Activated CD8-positive, alpha-beta T cell treated with anti-CD3 and anti-CD28 coated beads, Interleukin-2, amount 10 ng/mL, durations not matched to agents 7 days and 5 days (primary cell): Measurements from ENCODE around the gene IFFO2. TPM values are rescaled to one million over a fixed set of nuclear protein-coding genes. Genes with fewer than 3 reads are reported as not detected.
A peak's percentile ranks its signal among the peaks of the same experiment; 100 is the strongest.

Source experiments
- ATAC-seq: fragments of 150-1000 bp; cut with Tn5 transposase; one replicate; pipeline ENCODE4 v1.10.0; 2021; ENCODE audit warnings: moderate library complexity
- CTCF ChIA-PET: fragments of 350-600 bp; sonication (Branson Sonifier 250); formaldehyde crosslinking; loops from one replicate; lab custom pipeline; 2021; ENCODE audit warnings: antibody characterized with exemption; lab: Charles Lee
- POLR2A ChIA-PET: fragments of 350-600 bp; sonication (Branson Sonifier 250); formaldehyde crosslinking; loops from one replicate; lab custom pipeline; 2021; ENCODE audit warnings: antibody characterized with exemption; lab: Charles Lee
- DNase-seq: peaks from one replicate; pipeline ENCODE4 v3.0.0-alpha.2; 2020
- H3K27ac Mint-ChIP-seq: one replicate; pipeline ENCODE4 v1.8.0; 2021; ENCODE audit warnings: mild to moderate bottlenecking, mixed read lengths
- H3K27me3 Mint-ChIP-seq: one replicate; pipeline ENCODE4 v1.8.0; 2021; ENCODE audit warnings: low read depth, mixed read lengths
- H3K36me3 Mint-ChIP-seq: one replicate; pipeline ENCODE4 v1.8.0; 2021; ENCODE audit warnings: low read depth, mixed read lengths
- H3K4me1 Mint-ChIP-seq: one replicate; pipeline ENCODE4 v1.8.0; 2021; ENCODE audit warnings: low read depth, mixed read lengths
- H3K4me3 Mint-ChIP-seq: one replicate; pipeline ENCODE4 v1.8.0; 2021; ENCODE audit warnings: mild to moderate bottlenecking, mixed read lengths
- H3K9me3 Mint-ChIP-seq: one replicate; pipeline ENCODE4 v1.8.0; 2022; ENCODE audit warnings: mixed read lengths; ENCODE audit not compliant: insufficient read depth
- total RNA-seq, 2 experiments: library from RNA; stranded (reverse); gene quantifications; one replicate each; pipeline ENCODE4 v1.2.3, GENCODE V29; 2021

IFFO2 gene
- total RNA-seq, 2 experiments from 2014 or later = 7.2 to 8.2 TPM

DNA sequence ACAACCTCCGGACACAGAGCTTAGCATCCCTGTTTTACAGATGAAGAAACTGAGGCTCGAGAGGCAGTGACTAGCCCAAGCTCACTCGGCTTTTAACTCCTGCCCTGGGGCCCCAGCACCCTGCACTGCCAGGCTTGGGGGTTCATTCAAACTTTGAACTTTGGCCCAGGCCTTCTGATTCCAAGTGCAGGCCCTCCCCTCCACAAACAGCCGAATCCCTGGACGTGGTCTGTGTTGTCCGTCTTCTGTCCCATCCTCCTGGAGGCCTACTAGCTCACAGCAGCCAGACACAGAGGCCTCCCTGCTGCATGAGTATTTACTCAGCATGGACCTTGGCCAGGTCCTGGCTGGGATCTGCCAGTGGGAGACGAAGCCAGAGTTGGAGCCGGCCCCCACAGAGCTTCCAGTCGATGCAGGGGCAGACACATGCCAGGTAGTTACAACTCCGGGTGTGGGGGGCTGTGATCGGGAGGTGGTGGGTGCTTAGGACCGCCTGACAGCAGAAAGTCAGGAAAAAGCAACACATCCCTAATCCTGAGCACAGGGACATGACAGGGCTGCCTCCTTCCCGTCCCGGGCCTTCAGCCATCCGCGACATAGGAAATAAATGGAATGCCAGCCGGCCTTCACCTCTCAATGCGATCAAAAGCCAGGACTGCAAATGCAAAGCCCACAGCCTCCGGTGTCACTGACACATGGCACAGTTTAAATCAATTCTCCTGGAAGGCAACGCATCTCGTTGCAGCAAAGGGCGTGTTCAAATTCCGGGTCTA, 7.4 kb downstream of the IFFO2 start:
- no peaks in the 10 kb centered on the region for H3K36me3 Mint-ChIP-seq
- peaks cover 81% of the 10 kb centered on the region for H3K4me1 Mint-ChIP-seq
- POLR2A ChIA-PET = interaction anchor here (0.9 to 7.2 kb wide), 3 partner anchors 21 to 68 kb away, joined by 3 to 118 read pairs (median 9); no protein-coding TSS in a partner anchor
- H3K9me3 Mint-ChIP-seq = no peaks in the 10 kb centered on the region
- peak overlapping the region; percentile 71 for H3K4me3 Mint-ChIP-seq
- H3K27ac Mint-ChIP-seq = peak overlapping the region; percentile 94
- H3K27me3 Mint-ChIP-seq = peaks cover 9% of the 10 kb centered on the region
- DNase-seq (no peak), ATAC-seq (no peak)
- CTCF ChIA-PET = interaction anchor here (0.6 to 10.1 kb wide), 4 partner anchors 22 to 103 kb away, joined by 3 to 116 read pairs (median 50); no protein-coding TSS in a partner anchor

DNA sequence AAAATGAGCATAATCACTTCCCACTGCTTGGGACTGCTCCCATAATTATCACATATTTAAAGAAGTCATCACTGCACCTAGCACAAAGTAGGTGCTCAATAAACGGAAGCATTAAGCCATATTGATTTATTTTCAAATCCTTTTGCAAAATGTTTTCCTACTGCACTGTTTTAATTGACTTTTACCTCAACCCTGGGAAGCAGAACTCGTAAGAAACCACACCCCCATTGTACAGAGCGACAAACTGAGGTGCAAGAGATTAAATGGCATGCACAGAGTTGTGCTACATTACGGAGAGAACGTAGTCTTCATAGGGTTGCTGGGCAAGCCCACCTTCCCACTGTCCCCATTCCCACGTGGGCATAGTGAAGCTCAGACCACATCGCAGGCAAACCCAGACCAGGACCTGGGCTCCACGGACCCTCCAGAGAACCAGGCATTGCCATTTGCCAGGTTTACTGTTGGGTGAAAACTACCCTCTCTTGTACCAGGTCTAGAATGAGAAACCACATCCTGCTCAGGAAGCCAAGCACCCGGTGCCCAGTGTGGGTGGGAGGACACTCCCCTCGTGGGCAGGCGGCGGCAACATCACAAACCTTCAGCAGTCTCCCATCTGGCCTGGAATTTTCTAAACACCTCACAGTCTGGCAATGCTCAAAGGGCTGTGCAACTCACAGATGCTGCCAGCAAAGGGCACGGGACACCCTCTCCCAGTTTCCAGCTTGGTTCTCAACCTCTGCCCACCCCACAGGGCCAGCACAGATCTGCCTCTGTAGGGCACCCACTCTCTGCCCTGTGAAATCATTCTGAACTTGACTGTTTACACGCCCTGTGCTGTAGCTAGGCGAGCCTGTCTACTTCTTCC, 8.2 kb downstream of the IFFO2 start:
- Mint-ChIP-seq H3K27ac (peak overlapping the region; percentile 58), H3K4me3 (peak overlapping the region; percentile 2), H3K27me3 (peaks cover 3% of the 10 kb centered on the region), H3K36me3 (no peaks in the 10 kb centered on the region), H3K9me3 (no peaks in the 10 kb centered on the region), H3K4me1 (peaks cover 78% of the 10 kb centered on the region)
- POLR2A ChIA-PET = interaction anchor here (0.9 to 7.2 kb wide), 2 partner anchors 20 to 69 kb away, joined by 3 to 118 read pairs; no protein-coding TSS in a partner anchor
- ATAC-seq (no peak), DNase-seq (peak; percentile 52)
- CTCF ChIA-PET = interaction anchor here (5.2 to 5.5 kb wide), 2 partner anchors 35 to 41 kb away, joined by 46 to 54 read pairs; no protein-coding TSS in a partner anchor

DNA sequence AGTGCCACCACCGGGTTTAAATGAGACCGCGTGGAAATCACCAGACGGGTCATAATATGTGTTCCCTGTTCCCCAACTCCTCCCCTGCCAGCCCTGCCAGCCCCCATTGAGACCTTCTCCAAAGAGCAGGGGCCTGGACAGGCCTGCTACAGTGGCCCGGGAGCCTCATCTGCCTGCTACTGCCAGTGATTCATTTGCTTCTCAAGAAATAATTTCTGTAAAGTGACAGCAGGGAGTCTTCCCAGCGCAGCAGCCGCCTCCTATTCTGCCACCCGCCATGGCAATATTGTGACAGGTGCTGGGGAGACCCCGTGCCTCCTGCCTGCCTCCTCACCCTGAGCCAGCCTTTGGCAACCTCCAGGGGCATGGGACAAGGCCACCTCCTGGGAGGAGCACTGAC, 8.9 kb downstream of the IFFO2 start:
- no peaks in the 10 kb centered on the region for H3K36me3 Mint-ChIP-seq
- ChIA-PET CTCF (no interaction called here), POLR2A (interaction anchor here (7.2 kb wide), 1 partner anchor 20 kb away, joined by 118 read pairs; no protein-coding TSS in a partner anchor)
- peak overlapping the region; percentile 58 for H3K27ac Mint-ChIP-seq
- DNase-seq (no peak), ATAC-seq (no peak)
- H3K9me3 Mint-ChIP-seq = no peaks in the 10 kb centered on the region
- H3K27me3 Mint-ChIP-seq = peaks cover under 1% of the 10 kb centered on the region
- peaks cover 71% of the 10 kb centered on the region for H3K4me1 Mint-ChIP-seq
- no peak overlapping the region for H3K4me3 Mint-ChIP-seq

DNA sequence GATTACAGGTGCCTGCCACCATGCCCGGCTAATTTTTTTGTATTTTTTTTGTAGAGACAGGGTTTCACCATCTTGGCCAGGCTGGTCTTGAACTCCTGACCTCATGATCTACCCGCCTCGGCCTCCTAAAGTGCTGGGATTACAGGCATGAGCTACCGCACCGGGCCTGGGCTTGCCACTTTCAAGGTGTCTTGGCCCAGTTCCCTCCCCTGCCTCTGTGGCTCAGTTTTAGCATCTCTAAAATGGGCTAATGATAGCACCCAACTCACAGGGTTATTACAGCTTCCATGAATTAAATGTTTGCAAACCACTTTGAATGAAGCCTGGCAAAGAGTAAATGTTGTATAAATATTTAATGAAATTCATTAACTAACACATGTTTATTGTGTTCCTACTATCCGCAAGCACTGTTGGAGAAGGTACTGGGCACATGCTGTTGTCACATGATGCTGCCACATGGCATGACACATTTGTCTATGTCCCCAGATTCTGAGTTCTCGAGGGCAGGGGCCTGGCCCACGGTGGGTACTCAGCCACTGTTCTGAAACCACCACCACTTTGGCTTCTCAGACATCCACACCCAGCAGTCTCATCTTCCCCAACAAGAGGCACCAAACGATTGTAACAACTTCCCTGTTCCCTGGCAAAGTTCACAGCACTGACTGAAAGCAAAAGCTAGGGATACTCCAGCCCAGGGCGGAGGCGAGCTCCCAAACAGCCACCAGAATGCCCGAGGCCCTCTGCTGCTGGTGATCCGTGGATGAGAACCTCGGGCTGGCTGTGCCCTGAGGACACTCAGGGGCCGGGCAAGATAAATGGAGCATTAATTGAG, 9.7 kb downstream of the IFFO2 start:
- peak overlapping the region; percentile 13 for H3K27ac Mint-ChIP-seq
- POLR2A ChIA-PET = interaction anchor here (1.4 to 4.3 kb wide), 2 partner anchors 19 to 35 kb away, joined by 3 to 28 read pairs; no protein-coding TSS in a partner anchor
- peaks cover 63% of the 10 kb centered on the region for H3K4me1 Mint-ChIP-seq
- no peaks in the 10 kb centered on the region for H3K9me3 Mint-ChIP-seq
- CTCF ChIA-PET = interaction anchor here (1.4 kb wide), 1 partner anchor 40 kb away, joined by 3 read pairs; no protein-coding TSS in a partner anchor
- H3K27me3 Mint-ChIP-seq = no peaks in the 10 kb centered on the region
- ATAC-seq (no peak), DNase-seq (no peak)
- no peak overlapping the region for H3K4me3 Mint-ChIP-seq
- no peaks in the 10 kb centered on the region for H3K36me3 Mint-ChIP-seq

DNA sequence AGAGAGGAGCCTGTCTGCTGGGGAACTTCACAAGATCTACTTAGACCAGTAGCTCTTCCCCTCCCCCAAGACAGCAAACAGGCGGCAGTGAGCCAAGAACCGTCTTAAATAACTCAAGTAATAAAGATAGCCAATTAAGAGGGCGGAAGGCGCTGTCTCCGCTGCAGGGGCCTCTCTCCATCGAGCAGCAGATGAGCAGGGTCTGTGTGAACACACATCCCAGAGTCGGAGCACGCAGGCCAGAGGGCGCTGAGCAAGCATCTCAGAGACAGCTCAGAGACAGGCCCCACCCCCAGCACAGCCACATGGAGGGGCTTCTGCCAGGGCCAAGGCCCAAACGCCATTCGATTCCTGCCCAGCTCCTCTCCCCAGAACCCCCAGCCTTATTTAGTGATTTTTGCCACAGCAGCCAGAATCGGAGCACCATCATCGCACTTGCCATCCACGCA, 11.1 kb downstream of the IFFO2 start:
- ATAC-seq = no peak
- peaks cover 49% of the 10 kb centered on the region for H3K4me1 Mint-ChIP-seq
- no peaks in the 10 kb centered on the region for H3K36me3 Mint-ChIP-seq
- DNase-seq = no peak
- H3K27me3 Mint-ChIP-seq = no peaks in the 10 kb centered on the region
- no peak overlapping the region for H3K27ac Mint-ChIP-seq
- no peak overlapping the region for H3K4me3 Mint-ChIP-seq
- ChIA-PET CTCF (interaction anchor here (1.4 kb wide), 1 partner anchor 38 kb away, joined by 3 read pairs; no protein-coding TSS in a partner anchor), POLR2A (interaction anchor here (1.0 to 4.3 kb wide), 3 partner anchors 14 to 34 kb away, joined by 3 to 28 read pairs (median 3); no protein-coding TSS in a partner anchor)
- no peaks in the 10 kb centered on the region for H3K9me3 Mint-ChIP-seq

DNA sequence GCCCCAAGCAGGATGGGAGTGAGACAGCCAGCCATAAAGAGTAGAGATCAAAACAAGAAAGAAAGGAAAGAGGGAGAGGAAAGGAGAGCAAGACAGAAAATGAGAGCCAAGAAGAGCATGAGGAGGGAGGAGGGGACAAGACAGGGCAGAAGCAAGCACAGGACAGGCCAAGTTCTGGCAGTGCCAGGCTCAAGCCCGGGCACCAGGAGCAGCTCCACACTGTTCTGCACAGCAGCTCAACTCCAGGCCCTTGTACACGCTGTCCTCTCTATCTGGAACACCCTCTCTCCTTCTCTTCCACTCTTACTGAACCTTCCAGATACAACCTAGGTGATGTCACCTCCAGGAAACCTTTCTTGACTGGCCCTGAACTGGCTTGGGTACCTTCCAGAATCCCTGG, 11.7 kb downstream of the IFFO2 start:
- Mint-ChIP-seq H3K4me1 (peaks cover 43% of the 10 kb centered on the region), H3K27me3 (no peaks in the 10 kb centered on the region), H3K9me3 (no peaks in the 10 kb centered on the region), H3K4me3 (no peak overlapping the region), H3K36me3 (no peaks in the 10 kb centered on the region), H3K27ac (no peak overlapping the region)
- DNase-seq = no peak
- POLR2A ChIA-PET = interaction anchor here (1.0 to 4.3 kb wide), 2 partner anchors 14 to 17 kb away, joined by 3 to 28 read pairs; no protein-coding TSS in a partner anchor
- CTCF ChIA-PET = interaction anchor here (1.3 to 1.4 kb wide), 2 partner anchors 8 to 38 kb away, joined by 3 read pairs; no protein-coding TSS in a partner anchor
- no peak for ATAC-seq

DNA sequence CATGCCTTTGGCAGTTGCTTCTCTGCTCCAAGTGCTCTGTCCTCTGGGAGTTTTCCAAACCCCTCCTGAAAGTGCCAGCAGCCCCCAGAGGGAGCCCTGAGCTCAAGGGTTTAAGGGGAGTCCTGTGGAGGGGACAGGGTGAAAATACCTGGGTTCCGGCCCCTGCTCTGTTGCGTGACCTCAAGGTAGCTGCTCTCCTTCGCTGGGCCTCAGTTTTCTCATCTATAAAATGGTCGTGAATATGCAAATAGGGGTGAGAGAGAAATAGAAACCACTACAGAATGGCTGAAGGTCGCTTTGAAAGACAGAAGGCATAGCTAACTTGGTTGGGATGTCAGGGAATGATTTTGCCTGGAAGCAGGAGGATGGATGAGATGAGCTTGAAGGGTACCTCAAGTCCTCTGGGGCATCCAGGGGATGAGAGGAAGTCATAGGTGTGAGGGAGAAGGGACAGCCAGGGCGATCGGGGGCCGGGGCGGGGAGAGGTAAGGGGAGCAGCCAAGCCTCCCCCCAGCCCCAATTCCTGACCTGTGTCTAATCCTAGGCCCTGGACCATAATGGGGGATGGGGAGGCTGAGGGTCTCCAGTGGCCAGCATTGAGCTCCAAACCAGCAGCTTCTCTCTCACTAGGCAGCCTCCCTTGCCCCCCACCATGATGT, 12.4 kb downstream of the IFFO2 start:
- peaks cover 36% of the 10 kb centered on the region for H3K4me1 Mint-ChIP-seq
- H3K27me3 Mint-ChIP-seq = no peaks in the 10 kb centered on the region
- H3K27ac Mint-ChIP-seq = no peak overlapping the region
- no peak for DNase-seq
- no peaks in the 10 kb centered on the region for H3K36me3 Mint-ChIP-seq
- ATAC-seq = no peak
- no peak overlapping the region for H3K4me3 Mint-ChIP-seq
- CTCF ChIA-PET = interaction anchor here (1.0 to 1.3 kb wide), 3 partner anchors 9 to 160 kb away, joined by 3 to 4 read pairs (median 3); no protein-coding TSS in a partner anchor
- no peaks in the 10 kb centered on the region for H3K9me3 Mint-ChIP-seq
- POLR2A ChIA-PET = interaction anchor here (0.7 to 4.3 kb wide), 3 partner anchors 13 to 17 kb away, joined by 3 to 28 read pairs (median 3); no protein-coding TSS in a partner anchor

DNA sequence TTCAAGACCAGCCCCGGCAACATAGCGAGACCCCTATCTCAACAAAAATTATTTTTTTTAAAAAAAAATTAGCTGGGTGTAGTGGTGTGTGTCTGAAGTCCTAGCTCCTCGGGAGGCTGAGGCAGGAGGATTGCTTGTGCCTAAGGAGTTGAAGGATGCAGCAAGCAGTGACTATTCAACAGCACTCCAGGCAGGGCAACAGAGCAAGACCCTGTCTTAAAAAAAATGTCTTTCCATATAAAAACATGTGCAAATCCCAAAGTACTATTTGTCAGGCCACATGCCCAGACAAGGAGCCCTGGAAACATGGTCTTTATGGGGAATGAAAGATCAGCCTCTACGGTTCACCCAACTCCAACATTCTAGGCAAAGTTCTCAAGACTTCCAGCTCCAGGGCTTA, 13.3 kb downstream of the IFFO2 start:
- Mint-ChIP-seq H3K4me1 (peaks cover 27% of the 10 kb centered on the region), H3K4me3 (no peak overlapping the region), H3K27me3 (no peaks in the 10 kb centered on the region), H3K36me3 (no peaks in the 10 kb centered on the region), H3K9me3 (no peaks in the 10 kb centered on the region), H3K27ac (no peak overlapping the region)
- DNase-seq (no peak), ATAC-seq (no peak)
- POLR2A ChIA-PET = interaction anchor here (4.3 kb wide), 1 partner anchor 16 kb away, joined by 28 read pairs; no protein-coding TSS in a partner anchor
- CTCF ChIA-PET = interaction anchor here (1.0 to 1.3 kb wide), 2 partner anchors 31 to 161 kb away, joined by 3 to 4 read pairs; no protein-coding TSS in a partner anchor

DNA sequence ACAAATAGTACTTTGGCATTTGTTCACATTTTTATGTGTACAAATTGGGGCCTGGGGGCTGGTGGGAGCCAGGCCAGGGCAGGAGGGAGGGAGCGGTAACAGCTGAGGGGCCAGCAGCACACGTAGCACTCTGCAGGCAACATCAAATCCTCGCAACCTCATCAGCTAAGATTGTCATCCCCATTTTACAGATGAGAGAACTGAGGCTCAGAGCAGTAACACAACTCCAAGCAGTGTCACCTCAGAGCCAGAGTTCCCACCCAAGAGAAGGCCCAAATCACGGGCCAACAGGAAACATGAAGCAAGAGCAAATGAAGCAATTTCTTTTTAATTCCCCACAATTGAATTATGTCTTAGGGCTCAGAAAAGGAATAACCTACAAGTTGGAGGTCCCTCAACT, 14.1 kb downstream of the IFFO2 start:
- Mint-ChIP-seq H3K36me3 (no peaks in the 10 kb centered on the region), H3K4me1 (peaks cover 19% of the 10 kb centered on the region), H3K27me3 (no peaks in the 10 kb centered on the region), H3K27ac (no peak overlapping the region), H3K9me3 (no peaks in the 10 kb centered on the region), H3K4me3 (no peak overlapping the region)
- no peak for DNase-seq
- CTCF ChIA-PET = interaction anchor here (1.4 kb wide), 1 partner anchor 9 kb away, joined by 4 read pairs; no protein-coding TSS in a partner anchor
- no peak for ATAC-seq
- POLR2A ChIA-PET = no interaction called here
